ENCODE results near the gene EXT2. TPM values are rescaled to one million over a fixed set of nuclear protein-coding genes. Genes with fewer than 3 reads are reported as not detected.

Gene EXT2
- total RNA-seq, 3 donors from 2014 or later, result 82.1 to 108 (median 96.9) TPM

GRCh38 chr11:44113018-44113417, 17.5 kb downstream of the EXT2 start:
- Histone ChIP-seq H3K27me3 (no peaks in the 10 kb centered on the region), H3K4me1 (no peaks in the 10 kb centered on the region), H3K4me3 (no peak overlapping the region), H3K36me3 (no peaks in the 10 kb centered on the region), H3K9me3 (no peaks in the 10 kb centered on the region), H3K27ac (no peak overlapping the region)
- TF ChIP-seq, protein P1, sequence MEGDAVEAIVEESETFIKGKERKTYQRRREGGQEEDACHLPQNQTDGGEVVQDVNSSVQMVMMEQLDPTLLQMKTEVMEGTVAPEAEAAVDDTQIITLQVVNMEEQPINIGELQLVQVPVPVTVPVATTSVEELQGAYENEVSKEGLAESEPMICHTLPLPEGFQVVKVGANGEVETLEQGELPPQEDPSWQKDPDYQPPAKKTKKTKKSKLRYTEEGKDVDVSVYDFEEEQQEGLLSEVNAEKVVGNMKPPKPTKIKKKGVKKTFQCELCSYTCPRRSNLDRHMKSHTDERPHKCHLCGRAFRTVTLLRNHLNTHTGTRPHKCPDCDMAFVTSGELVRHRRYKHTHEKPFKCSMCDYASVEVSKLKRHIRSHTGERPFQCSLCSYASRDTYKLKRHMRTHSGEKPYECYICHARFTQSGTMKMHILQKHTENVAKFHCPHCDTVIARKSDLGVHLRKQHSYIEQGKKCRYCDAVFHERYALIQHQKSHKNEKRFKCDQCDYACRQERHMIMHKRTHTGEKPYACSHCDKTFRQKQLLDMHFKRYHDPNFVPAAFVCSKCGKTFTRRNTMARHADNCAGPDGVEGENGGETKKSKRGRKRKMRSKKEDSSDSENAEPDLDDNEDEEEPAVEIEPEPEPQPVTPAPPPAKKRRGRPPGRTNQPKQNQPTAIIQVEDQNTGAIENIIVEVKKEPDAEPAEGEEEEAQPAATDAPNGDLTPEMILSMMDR (IDR thresholded peaks at IDR 0.05), result no peak
- TF ChIP-seq POLR2A (IDR thresholded peaks at IDR 0.05), result no peak
- TF ChIP-seq POLR2AphosphoS5 (IDR thresholded peaks at IDR 0.05), result no peak
- no peak for DNase-seq (ENCODE audit: low spot score in 2 of 2)
- intact Hi-C loops (cut with DNase I; ENCODE audit: low total_unique reads), result no loop called here

DNA sequence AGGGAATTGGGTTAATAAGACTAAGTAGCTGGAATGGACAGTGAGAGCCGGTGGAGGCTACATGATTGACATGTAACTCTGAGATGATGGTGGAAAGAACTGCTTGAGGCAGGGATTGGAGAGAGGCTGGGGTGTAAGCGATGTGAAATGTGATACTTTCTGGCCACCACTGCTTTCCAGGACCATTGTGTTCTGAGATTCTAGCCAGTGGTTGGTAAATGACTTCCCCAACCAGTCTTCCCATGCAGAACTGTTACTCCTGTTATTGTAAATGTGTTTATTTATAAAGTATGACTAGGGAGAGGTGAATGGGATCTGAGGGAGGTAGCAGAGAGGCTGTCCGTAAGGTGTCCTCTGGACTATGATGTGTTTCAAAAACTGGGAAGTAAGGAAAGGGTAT, 18.1 kb downstream of the EXT2 start:
- intact Hi-C loops (cut with DNase I; ENCODE audit: low total_unique reads), result no loop called here
- H3K9me3 ChIP-seq, result no peaks in the 10 kb centered on the region
- no peaks in the 10 kb centered on the region for H3K4me1 ChIP-seq
- TF ChIP-seq, protein P1 (IDR thresholded peaks at IDR 0.05), result no peak
- no peak for TF ChIP-seq POLR2A (IDR thresholded peaks at IDR 0.05)
- no peak for TF ChIP-seq POLR2AphosphoS5 (IDR thresholded peaks at IDR 0.05)
- no peak overlapping the region for H3K27ac ChIP-seq
- DNase-seq (ENCODE audit: low spot score in 2 of 2), result no peak
- H3K4me3 ChIP-seq, result no peak overlapping the region
- H3K27me3 ChIP-seq, result no peaks in the 10 kb centered on the region
- no peaks in the 10 kb centered on the region for H3K36me3 ChIP-seq

- Histone ChIP-seq H3K4me1 (no peaks in the 10 kb centered on the region), H3K4me3 (no peak overlapping the region), H3K9me3 (no peaks in the 10 kb centered on the region), H3K27me3 (no peaks in the 10 kb centered on the region), H3K27ac (no peak overlapping the region), H3K36me3 (no peaks in the 10 kb centered on the region)
- DNase-seq (ENCODE audit: low spot score in 2 of 2), result no peak
- TF ChIP-seq, protein P1 (IDR thresholded peaks at IDR 0.05), result no peak
- no peak for TF ChIP-seq POLR2AphosphoS5 (IDR thresholded peaks at IDR 0.05)
- TF ChIP-seq POLR2A (IDR thresholded peaks at IDR 0.05), result no peak
- intact Hi-C loops (cut with DNase I; ENCODE audit: low total_unique reads), result no loop called here
Observed at GRCh38 chr11:44116234-44116830, 20.9 kb downstream of the EXT2 start.

GRCh38 chr11:44120169-44120568, 24.7 kb downstream of the EXT2 start:
- Histone ChIP-seq H3K27ac (no peak overlapping the region), H3K9me3 (no peaks in the 10 kb centered on the region), H3K4me1 (no peaks in the 10 kb centered on the region), H3K36me3 (no peaks in the 10 kb centered on the region), H3K4me3 (no peak overlapping the region), H3K27me3 (no peaks in the 10 kb centered on the region)
- TF ChIP-seq POLR2AphosphoS5 (IDR thresholded peaks at IDR 0.05) (no peak), POLR2A (IDR thresholded peaks at IDR 0.05) (no peak)
- TF ChIP-seq, protein P1 (IDR thresholded peaks at IDR 0.05), result no peak
- no peak for DNase-seq (ENCODE audit: low spot score in 2 of 2)
- intact Hi-C loops (cut with DNase I; ENCODE audit: low total_unique reads), result no loop called here

DNA sequence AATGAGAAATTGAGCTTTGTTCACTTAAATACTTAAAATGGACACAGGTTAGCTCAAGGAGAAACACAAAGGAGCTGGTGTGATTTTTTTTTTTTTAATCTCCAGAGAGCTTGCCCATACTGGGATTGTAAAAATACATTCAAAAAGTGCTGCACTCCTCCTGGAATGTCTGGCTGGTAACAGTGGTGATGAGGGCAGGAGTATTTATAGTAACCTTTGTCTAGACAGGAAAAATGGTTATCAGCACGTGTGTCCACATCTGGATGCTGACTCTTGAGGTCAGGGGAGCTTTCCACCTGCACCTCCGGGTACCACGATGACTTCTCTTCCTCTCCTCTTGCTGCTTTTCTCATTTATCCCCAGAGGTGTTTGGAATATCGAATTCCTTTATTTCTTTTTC, 30.1 kb downstream of the EXT2 start:
- intact Hi-C loops (cut with DNase I; ENCODE audit: low total_unique reads), result no loop called here
- no peak overlapping the region for H3K4me3 ChIP-seq
- H3K36me3 ChIP-seq, result peaks cover 4% of the 10 kb centered on the region
- H3K27ac ChIP-seq, result no peak overlapping the region
- no peaks in the 10 kb centered on the region for H3K4me1 ChIP-seq
- H3K27me3 ChIP-seq, result no peaks in the 10 kb centered on the region
- TF ChIP-seq POLR2AphosphoS5 (IDR thresholded peaks at IDR 0.05) (no peak), POLR2A (IDR thresholded peaks at IDR 0.05) (no peak)
- TF ChIP-seq, protein P1 (IDR thresholded peaks at IDR 0.05), result no peak
- DNase-seq (ENCODE audit: low spot score in 2 of 2), result no peak
- no peaks in the 10 kb centered on the region for H3K9me3 ChIP-seq
